SJCRH30 (cell line): ENCODE data around the gene OR2D3. TPM values are rescaled to one million over a fixed set of nuclear protein-coding genes. Genes with fewer than 3 reads are reported as not detected.
"Not testable (repeated sequence)": the region's sequence is repeated elsewhere in the genome, so short reads cannot be mapped to it uniquely, and the experiment has no call there.

Experiments
- DNase-seq, 2 experiments: peaks; one replicate each; pipeline ENCODE4 v3.0.0-alpha.2; 2015 to 2020
- H3K27ac ChIP-seq: fragments of 250-450 bp; sonication (Bioruptor Pico); 2 replicates; pipeline ENCODE4 v1.5.1; 2020; ENCODE audit warnings: mild to moderate bottlenecking, moderate library complexity
- H3K27me3 ChIP-seq: fragments of 250-450 bp; sonication (Bioruptor Pico); 2 replicates; pipeline ENCODE4 v1.5.1; 2020; ENCODE audit warnings: mild to moderate bottlenecking, moderate library complexity
- H3K36me3 ChIP-seq: fragments of 250-450 bp; sonication (Bioruptor Pico); 2 replicates; pipeline ENCODE4 v1.5.1; 2020; ENCODE audit warnings: mild to moderate bottlenecking, moderate library complexity
- H3K4me1 ChIP-seq: fragments of 250-450 bp; sonication (Bioruptor Pico); 2 replicates; pipeline ENCODE4 v1.5.1; 2020; ENCODE audit warnings: mild to moderate bottlenecking, moderate library complexity
- H3K4me3 ChIP-seq: fragments of 250-450 bp; sonication (Bioruptor Pico); 2 replicates; pipeline ENCODE4 v1.5.1; 2020; ENCODE audit warnings: mild to moderate bottlenecking, moderate library complexity
- H3K9me3 ChIP-seq: fragments of 250-450 bp; sonication (Bioruptor Pico); replicated peaks from 2 replicates; pipeline ENCODE4 v1.5.1; 2020; ENCODE audit warnings: mild to moderate bottlenecking, moderate library complexity
- total RNA-seq: library from RNA; depleted of rRNA; stranded (reverse); fragments of >200 nt; shearing (Covaris generic); gene quantifications from 2 replicates; pipeline ENCODE4 v1.2.3, GENCODE V29; 2014; rRNA removed

The OR2D3 gene
- total RNA-seq, 1 experiment from 2014 or later, result not detected

- H3K36me3 ChIP-seq, H3K4me3 ChIP-seq, H3K4me1 ChIP-seq, H3K9me3 ChIP-seq, H3K27ac ChIP-seq, H3K27me3 ChIP-seq: not testable (repeated sequence)
- peak in 1 of 2 experiments; percentile 8 for DNase-seq
Measured at GRCh38 chr11:6969854-6970253, 49.1 kb downstream of the OR2D3 start.

Other genes with a start within 250 kb of the OR2D3 start
- 44.2 and 45.5 TPM in 2 replicates for gene MRPL17, start 237.7 kb upstream of the OR2D3 start, total RNA-seq
- not detected in 2 replicates for gene OR2AG2, start 149.0 kb upstream of the OR2D3 start, total RNA-seq
- not detected in 2 replicates for gene OR2AG1, start 138.0 kb upstream of the OR2D3 start, total RNA-seq
- not detected in 2 replicates for gene OR6A2, start 121.3 kb upstream of the OR2D3 start, total RNA-seq
- not detected in 2 replicates for gene OR10A5, start 75.3 kb upstream of the OR2D3 start, total RNA-seq
- gene OR10A2, start 57.9 kb upstream of the OR2D3 start, total RNA-seq, result not detected in 2 replicates
- gene OR10A4, start 44.4 kb upstream of the OR2D3 start, total RNA-seq, result not detected in 2 replicates
- gene OR2D2, start 28.5 kb upstream of the OR2D3 start, total RNA-seq, result not detected in 2 replicates
- gene ZNF215, start 5.4 kb downstream of the OR2D3 start, total RNA-seq, result not detected in 2 replicates
- 0.20 and 0.61 TPM in 2 replicates for gene ZNF214, start 99.3 kb downstream of the OR2D3 start, total RNA-seq
- not detected in 2 replicates for gene NLRP14, start 99.5 kb downstream of the OR2D3 start, total RNA-seq
- gene RBMXL2, start 168.0 kb downstream of the OR2D3 start, total RNA-seq, result not detected in 2 replicates